ENCODE measurements around the gene SPECC1.

GRCh38 chr17:20284570-20285295, 275.6 kb downstream of the SPECC1 start:
- no peak for TF ChIP-seq CTCF (IDR thresholded peaks at IDR 0.05)
- no peak for TF ChIP-seq ZSCAN18 (CRISPR knock-in tag; IDR thresholded peaks at IDR 0.05)
- no peak for TF ChIP-seq JAZF1 (CRISPR knock-in tag; IDR thresholded peaks at IDR 0.05)
- no peak for TF ChIP-seq E2F4 (CRISPR knock-in tag; IDR thresholded peaks at IDR 0.05; ENCODE audit: borderline replicate concordance, low read depth)
- no peak for TF ChIP-seq ZMAT4 (CRISPR knock-in tag; IDR thresholded peaks at IDR 0.05)
- TF ChIP-seq ZNF138 (CRISPR knock-in tag; conservative IDR thresholded peaks at IDR 0.05), result no peak
- no peak for TF ChIP-seq ATF6 (CRISPR knock-in tag; IDR thresholded peaks at IDR 0.05)
